GM06990 (cell line): ENCODE measurements around the gene ITGB5.

Source experiments
- DNase-seq: peaks from one replicate; pipeline ENCODE4 v3.0.0-alpha.2; 2011; ENCODE audit not compliant: insufficient read length; ENCODE audit errors: extremely low read depth
- H3K27me3 ChIP-seq: replicated peaks from 2 replicates; pipeline ENCODE4 v1.6.0; 2011; ENCODE audit warnings: low read length; ENCODE audit not compliant: control insufficient read depth, insufficient read depth
- H3K36me3 ChIP-seq: 2 replicates; pipeline ENCODE4 v1.5.1; 2011; ENCODE audit warnings: low read length; ENCODE audit not compliant: control insufficient read depth, insufficient read depth
- H3K4me3 ChIP-seq: replicated peaks from 2 replicates; pipeline ENCODE4 v1.5.1; 2011; ENCODE audit warnings: low read depth, mild to moderate bottlenecking, control low read depth, low read length
- CTCF ChIP-seq: IDR thresholded peaks from 2 replicates; pipeline ENCODE4 v1.5.1; 2011; ENCODE audit warnings: low read length, control low read depth, mild to moderate bottlenecking, inconsistent platforms; ENCODE audit not compliant: insufficient read depth, poor library complexity, severe bottlenecking

The ITGB5 gene

GRCh38 chr3:124824286-124824915 is 62.8 kb downstream of the ITGB5 start:
- H3K36me3 ChIP-seq: no peaks in the 10 kb centered on the region
- no peak for DNase-seq
- no peaks in the 10 kb centered on the region for H3K27me3 ChIP-seq
- no peak for TF ChIP-seq CTCF
- H3K4me3 ChIP-seq: no peak overlapping the region

- no peak for DNase-seq
- Histone ChIP-seq H3K27me3 (no peaks in the 10 kb centered on the region), H3K36me3 (no peaks in the 10 kb centered on the region), H3K4me3 (no peak overlapping the region)
- TF ChIP-seq CTCF: no peak
Measured at GRCh38 chr3:124823648-124824047, 63.5 kb downstream of the ITGB5 start.

GRCh38 chr3:124823206-124823605 is 64.0 kb downstream of the ITGB5 start:
- no peak for DNase-seq
- no peak overlapping the region for H3K4me3 ChIP-seq
- no peaks in the 10 kb centered on the region for H3K27me3 ChIP-seq
- TF ChIP-seq CTCF: no peak
- no peaks in the 10 kb centered on the region for H3K36me3 ChIP-seq

GRCh38 chr3:124821356-124821755 is 65.8 kb downstream of the ITGB5 start:
- Histone ChIP-seq H3K4me3 (no peak overlapping the region), H3K36me3 (no peaks in the 10 kb centered on the region), H3K27me3 (no peaks in the 10 kb centered on the region)
- DNase-seq: no peak
- no peak for TF ChIP-seq CTCF

GRCh38 chr3:124818398-124819091 is 68.6 kb downstream of the ITGB5 start:
- H3K27me3 ChIP-seq: no peaks in the 10 kb centered on the region
- no peak for TF ChIP-seq CTCF
- no peaks in the 10 kb centered on the region for H3K36me3 ChIP-seq
- H3K4me3 ChIP-seq: no peak overlapping the region
- no peak for DNase-seq
